ENCODE measurements around the gene MYH7B. TPM values are rescaled to one million over a fixed set of nuclear protein-coding genes. Genes with fewer than 3 reads are reported as not detected.

MYH7B gene
- polyA plus RNA-seq (2012; ENCODE audit: insufficient read depth, insufficient read length) = 0.32 TPM

GRCh38 chr20:34955231-34956040 lies at the start of gene MYH7B, which contains the start of gene GSS:
Gene MYH7B, plus strand, starts transcription at chr20:34955868. Its CDS starts 22,138 bp downstream, at chr20:34978006.
Gene GSS, minus strand, starts transcription at chr20:34955806. Its CDS starts 3,954 bp downstream, at chr20:34951852.
- H3K4me3 ChIP-seq (ENCODE audit: low read length) = peak within 1 kb of the TSS; percentile 86
- peak; percentile 90 for DNase-seq (ENCODE audit: low read depth, low spot score)

GRCh38 chr20:34907616-34908469 lies 47.8 kb upstream of the MYH7B start:
- peak; percentile 83 for DNase-seq (ENCODE audit: low read depth, low spot score)
- H3K4me3 ChIP-seq (ENCODE audit: low read length) = no peak overlapping the region

GRCh38 chr20:34915131-34915530 lies 40.5 kb upstream of the MYH7B start:
- no peak for DNase-seq (ENCODE audit: low read depth, low spot score)
- no peak overlapping the region for H3K4me3 ChIP-seq (ENCODE audit: low read length)

GRCh38 chr20:34915749-34916455 lies 39.8 kb upstream of the MYH7B start:
- DNase-seq (ENCODE audit: low read depth, low spot score) = no peak
- H3K4me3 ChIP-seq (ENCODE audit: low read length) = no peak overlapping the region

GRCh38 chr20:34916774-34917354 lies 38.8 kb upstream of the MYH7B start:
- no peak overlapping the region for H3K4me3 ChIP-seq (ENCODE audit: low read length)
- DNase-seq (ENCODE audit: low read depth, low spot score) = no peak

GRCh38 chr20:34920055-34920454 lies 35.6 kb upstream of the MYH7B start:
- no peak overlapping the region for H3K4me3 ChIP-seq (ENCODE audit: low read length)
- DNase-seq (ENCODE audit: low read depth, low spot score) = no peak

GRCh38 chr20:34921436-34921835 lies 34.2 kb upstream of the MYH7B start:
- no peak for DNase-seq (ENCODE audit: low read depth, low spot score)

GRCh38 chr20:34922654-34923381 lies 32.9 kb upstream of the MYH7B start:
- no peak overlapping the region for H3K4me3 ChIP-seq (ENCODE audit: low read length)
- DNase-seq (ENCODE audit: low read depth, low spot score) = no peak

More at GRCh38 chr20:34921436-34921835, 34.2 kb upstream of the MYH7B start:
- no peak overlapping the region for H3K4me3 ChIP-seq (ENCODE audit: low read length)

- H3K4me3 ChIP-seq (ENCODE audit: low read length) = no peak overlapping the region
- no peak for DNase-seq (ENCODE audit: low read depth, low spot score)
Observed at GRCh38 chr20:34923414-34923813, 32.3 kb upstream of the MYH7B start.

GRCh38 chr20:34925341-34925740 lies 30.3 kb upstream of the MYH7B start:
- no peak for DNase-seq (ENCODE audit: low read depth, low spot score)
- no peak overlapping the region for H3K4me3 ChIP-seq (ENCODE audit: low read length)

- DNase-seq (ENCODE audit: low read depth, low spot score) = peak; percentile 76
- H3K4me3 ChIP-seq (ENCODE audit: low read length) = no peak overlapping the region; the same call in 1 of the 2 replicates
Observed at GRCh38 chr20:34925981-34926380, 29.7 kb upstream of the MYH7B start.

- no peak overlapping the region; the same call in 1 of the 2 replicates for H3K4me3 ChIP-seq (ENCODE audit: low read length)
- DNase-seq (ENCODE audit: low read depth, low spot score) = peak; percentile 90
Observed at GRCh38 chr20:34926581-34926980, 29.1 kb upstream of the MYH7B start.

- no peak for DNase-seq (ENCODE audit: low read depth, low spot score)
Observed at GRCh38 chr20:34927736-34928135, 27.9 kb upstream of the MYH7B start.

GRCh38 chr20:34928411-34928810 lies 27.3 kb upstream of the MYH7B start:
- no peak overlapping the region for H3K4me3 ChIP-seq (ENCODE audit: low read length)
- no peak for DNase-seq (ENCODE audit: low read depth, low spot score)

More at GRCh38 chr20:34927736-34928135, 27.9 kb upstream of the MYH7B start:
- no peak overlapping the region for H3K4me3 ChIP-seq (ENCODE audit: low read length)

GRCh38 chr20:34931771-34932170 lies 23.9 kb upstream of the MYH7B start:
- no peak for DNase-seq (ENCODE audit: low read depth, low spot score)
- H3K4me3 ChIP-seq (ENCODE audit: low read length) = no peak overlapping the region

GRCh38 chr20:34938466-34939163 lies 17.1 kb upstream of the MYH7B start:
- no peak for DNase-seq (ENCODE audit: low read depth, low spot score)
- H3K4me3 ChIP-seq (ENCODE audit: low read length) = no peak overlapping the region

GRCh38 chr20:34940081-34940481 lies 15.6 kb upstream of the MYH7B start:
- DNase-seq (ENCODE audit: low read depth, low spot score) = no peak
- no peak overlapping the region for H3K4me3 ChIP-seq (ENCODE audit: low read length)

- H3K4me3 ChIP-seq (ENCODE audit: low read length) = no peak overlapping the region
- no peak for DNase-seq (ENCODE audit: low read depth, low spot score)
Observed at GRCh38 chr20:34941226-34941625, 14.4 kb upstream of the MYH7B start.

Data from Jurkat, Clone E6-1 (cell line).